ENCODE results near the gene PCOLCE2.

The PCOLCE2 gene

GRCh38 chr3:142794508-142794907 lies 94.4 kb downstream of the PCOLCE2 start:
- H3K4me3 ChIP-seq (replicated peaks in 1 of 2; ENCODE audit: low read depth in 2 of 2, low read length in 2 of 2): no peak overlapping the region
- no peak for TF ChIP-seq CTCF (IDR thresholded peaks at IDR 0.05; ENCODE audit: low read depth, low read length)
- no peak for DNase-seq (ENCODE audit: low read depth in 2 of 2)

- no peak for TF ChIP-seq CTCF (IDR thresholded peaks at IDR 0.05; ENCODE audit: low read depth, low read length)
- no peak for DNase-seq (ENCODE audit: low read depth in 2 of 2)
Observed at GRCh38 chr3:142787719-142788118, 101.2 kb downstream of the PCOLCE2 start.

GRCh38 chr3:142785996-142786395 lies 102.9 kb downstream of the PCOLCE2 start:
- no peak for DNase-seq (ENCODE audit: low read depth in 2 of 2)
- TF ChIP-seq CTCF (IDR thresholded peaks at IDR 0.05; ENCODE audit: low read depth, low read length): no peak
- H3K4me3 ChIP-seq (replicated peaks in 1 of 2; ENCODE audit: low read depth in 2 of 2, low read length in 2 of 2): no peak overlapping the region

More at GRCh38 chr3:142787719-142788118, 101.2 kb downstream of the PCOLCE2 start:
- no peak overlapping the region for H3K4me3 ChIP-seq (replicated peaks in 1 of 2; ENCODE audit: low read depth in 2 of 2, low read length in 2 of 2)

- no peak for DNase-seq (ENCODE audit: low read depth in 2 of 2)
- no peak for TF ChIP-seq CTCF (IDR thresholded peaks at IDR 0.05; ENCODE audit: low read depth, low read length)
- no peak overlapping the region for H3K4me3 ChIP-seq (replicated peaks in 1 of 2; ENCODE audit: low read depth in 2 of 2, low read length in 2 of 2)
Observed at GRCh38 chr3:142784228-142784627, 104.7 kb downstream of the PCOLCE2 start.

- DNase-seq (ENCODE audit: low read depth in 2 of 2): no peak
- H3K4me3 ChIP-seq (replicated peaks in 1 of 2; ENCODE audit: low read depth in 2 of 2, low read length in 2 of 2): no peak overlapping the region
- no peak for TF ChIP-seq CTCF (IDR thresholded peaks at IDR 0.05; ENCODE audit: low read depth, low read length)
Observed at GRCh38 chr3:142782616-142783015, 106.3 kb downstream of the PCOLCE2 start.

- DNase-seq (ENCODE audit: low read depth in 2 of 2): peak in 1 of 2 donors; percentile 47
- H3K4me3 ChIP-seq (replicated peaks in 1 of 2; ENCODE audit: low read depth in 2 of 2, low read length in 2 of 2): no peak overlapping the region
- TF ChIP-seq CTCF (IDR thresholded peaks at IDR 0.05; ENCODE audit: low read depth, low read length): no peak
Observed at GRCh38 chr3:142779591-142779990, 109.3 kb downstream of the PCOLCE2 start.

- no peak overlapping the region for H3K4me3 ChIP-seq (replicated peaks in 1 of 2; ENCODE audit: low read depth in 2 of 2, low read length in 2 of 2)
- TF ChIP-seq CTCF (IDR thresholded peaks at IDR 0.05; ENCODE audit: low read depth, low read length): no peak
- DNase-seq (ENCODE audit: low read depth in 2 of 2): no peak
Observed at GRCh38 chr3:142778541-142778940, 110.3 kb downstream of the PCOLCE2 start.

Data from cardiac fibroblast (primary cell).